ENCODE results near the gene EPHA2. TPM values are rescaled to one million over a fixed set of nuclear protein-coding genes. Genes with fewer than 3 reads are reported as not detected.

Gene EPHA2
- total RNA-seq, 2 experiments from 2014 or later: 0.15 TPM; not detected in 1

GRCh38 chr1:16099412-16099811 is 56.5 kb downstream of the EPHA2 start:
- Histone ChIP-seq H3K79me2 (ENCODE audit: insufficient read depth, low read depth, low read length) (no peaks in the 10 kb centered on the region), H3K36me3 (ENCODE audit: insufficient read depth, low read length) (no peaks in the 10 kb centered on the region), H4K20me1 (ENCODE audit: insufficient read depth, low read length) (no peaks in the 10 kb centered on the region), H2AFZ (ENCODE audit: low read length) (no peak overlapping the region), H3K9me2 (ENCODE audit: insufficient read depth, low read length) (no peaks in the 10 kb centered on the region), H3K4me2 (ENCODE audit: low read length) (no peak overlapping the region), H3K9me3 (ENCODE audit: low read length) (no peaks in the 10 kb centered on the region), H3K27ac (ENCODE audit: low read depth, low read length, poor library complexity, severe bottlenecking) (no peak overlapping the region), H3K4me3 (ENCODE audit: low read depth, low read length, poor library complexity, severe bottlenecking) (no peak overlapping the region), H3K4me1 (ENCODE audit: insufficient read depth, low read length, poor library complexity, severe bottlenecking) (no peaks in the 10 kb centered on the region)
- TF ChIP-seq EZH2phosphoT487 (IDR thresholded peaks at IDR 0.05; ENCODE audit: borderline replicate concordance, low read depth, low read length) (no peak), CTCF (conservative IDR thresholded peaks at IDR 0.05; ENCODE audit: low read length) (no peak)
- CTCF ChIA-PET (ENCODE audit: unreplicated experiment): no interaction called here
- BruUV-seq (replicated peaks): no TSS peak
- POLR2A ChIA-PET: no interaction called here
- intact Hi-C loops (cut with micrococcal nuclease; ENCODE audit: unreplicated experiment): no loop called here
- DNase-seq (ENCODE audit: low spot score): no peak

GRCh38 chr1:16095447-16095846 is 60.4 kb downstream of the EPHA2 start:
- H3K9me3 ChIP-seq (ENCODE audit: low read length): no peaks in the 10 kb centered on the region
- intact Hi-C loops (cut with micrococcal nuclease; ENCODE audit: unreplicated experiment): no loop called here
- H3K4me1 ChIP-seq (ENCODE audit: insufficient read depth, low read length, poor library complexity, severe bottlenecking): no peaks in the 10 kb centered on the region
- no peaks in the 10 kb centered on the region for H3K9me2 ChIP-seq (ENCODE audit: insufficient read depth, low read length)
- H4K20me1 ChIP-seq (ENCODE audit: insufficient read depth, low read length): no peaks in the 10 kb centered on the region
- no peak for DNase-seq (ENCODE audit: low spot score)
- CTCF ChIA-PET (ENCODE audit: unreplicated experiment): no interaction called here
- TF ChIP-seq EZH2phosphoT487 (IDR thresholded peaks at IDR 0.05; ENCODE audit: borderline replicate concordance, low read depth, low read length) (no peak), CTCF (conservative IDR thresholded peaks at IDR 0.05; ENCODE audit: low read length) (no peak)
- no peak overlapping the region for H3K4me2 ChIP-seq (ENCODE audit: low read length)
- no peak overlapping the region for H3K27ac ChIP-seq (ENCODE audit: low read depth, low read length, poor library complexity, severe bottlenecking)
- POLR2A ChIA-PET: no interaction called here
- no peak overlapping the region for H3K4me3 ChIP-seq (ENCODE audit: low read depth, low read length, poor library complexity, severe bottlenecking)
- BruUV-seq (replicated peaks): no TSS peak
- no peak overlapping the region for H2AFZ ChIP-seq (ENCODE audit: low read length)
- no peaks in the 10 kb centered on the region for H3K79me2 ChIP-seq (ENCODE audit: insufficient read depth, low read depth, low read length)
- H3K36me3 ChIP-seq (ENCODE audit: insufficient read depth, low read length): no peaks in the 10 kb centered on the region

- no peak for DNase-seq (ENCODE audit: low spot score)
- no peak for TF ChIP-seq EZH2phosphoT487 (IDR thresholded peaks at IDR 0.05; ENCODE audit: borderline replicate concordance, low read depth, low read length)
- no peak for TF ChIP-seq CTCF (conservative IDR thresholded peaks at IDR 0.05; ENCODE audit: low read length)
- H4K20me1 ChIP-seq (ENCODE audit: insufficient read depth, low read length): no peaks in the 10 kb centered on the region
- BruUV-seq (replicated peaks): no TSS peak
- H3K4me3 ChIP-seq (ENCODE audit: low read depth, low read length, poor library complexity, severe bottlenecking): no peak overlapping the region
- ChIA-PET CTCF (ENCODE audit: unreplicated experiment) (no interaction called here), POLR2A (no interaction called here)
- intact Hi-C loops (cut with micrococcal nuclease; ENCODE audit: unreplicated experiment): no loop called here
- no peak overlapping the region for H2AFZ ChIP-seq (ENCODE audit: low read length)
- H3K27ac ChIP-seq (ENCODE audit: low read depth, low read length, poor library complexity, severe bottlenecking): no peak overlapping the region
- H3K36me3 ChIP-seq (ENCODE audit: insufficient read depth, low read length): no peaks in the 10 kb centered on the region
- H3K9me3 ChIP-seq (ENCODE audit: low read length): no peaks in the 10 kb centered on the region
- H3K79me2 ChIP-seq (ENCODE audit: insufficient read depth, low read depth, low read length): no peaks in the 10 kb centered on the region
- H3K4me1 ChIP-seq (ENCODE audit: insufficient read depth, low read length, poor library complexity, severe bottlenecking): no peaks in the 10 kb centered on the region
- H3K9me2 ChIP-seq (ENCODE audit: insufficient read depth, low read length): no peaks in the 10 kb centered on the region
- no peak overlapping the region for H3K4me2 ChIP-seq (ENCODE audit: low read length)
Measured at GRCh38 chr1:16094453-16095158, 61.3 kb downstream of the EPHA2 start.

Data from OCI-LY7 (cell line).